HEK293T (cell line): ENCODE results near the gene TMEM119.

Experiments
- CTCF ChIA-PET: fragments of 350-600 bp; formaldehyde crosslinking; extraction: SDS; loops from one replicate; lab custom pipeline; 2021; ENCODE audit warnings: antibody characterized with exemption, inconsistent platforms; lab: Yijun Ruan, JAX
- POLR2A ChIA-PET: fragments of 350-600 bp; formaldehyde crosslinking; extraction: SDS; loops from one replicate; lab custom pipeline; 2020; ENCODE audit warnings: antibody characterized with exemption, inconsistent platforms; lab: Yijun Ruan, JAX
- DNase-seq: peaks from one replicate; pipeline ENCODE4 v3.0.0; 2012; ENCODE audit warnings: mixed read lengths; ENCODE audit errors: extremely low spot score
- ARNT ChIP-seq: fragments of 450-650 bp; IDR thresholded peaks from 2 replicates; pipeline ENCODE4 v1.6.1; 2017; ENCODE audit warnings: mild to moderate bottlenecking
- BHLHE40 ChIP-seq: fragments of 450-650 bp; IDR thresholded peaks from 2 replicates; pipeline ENCODE4 v1.6.1; 2016; ENCODE audit warnings: mild to moderate bottlenecking, moderate library complexity, borderline replicate concordance
- CTBP1 ChIP-seq: fragments of 450-650 bp; IDR thresholded peaks from 2 replicates; pipeline ENCODE4 v1.6.1; 2016; ENCODE audit warnings: borderline replicate concordance
- ELF4 ChIP-seq: fragments of 450-650 bp; IDR thresholded peaks from 2 replicates; pipeline ENCODE4 v1.6.1; 2017; ENCODE audit warnings: antibody characterized with exemption
- FOXA1 ChIP-seq: fragments of 450-650 bp; IDR thresholded peaks from 2 replicates; pipeline ENCODE4 v1.6.1; 2016; ENCODE audit warnings: mild to moderate bottlenecking
- FOXK2 ChIP-seq: fragments of 450-650 bp; IDR thresholded peaks from 2 replicates; pipeline ENCODE4 v1.6.1; 2016; ENCODE audit warnings: mild to moderate bottlenecking
- FOXM1 ChIP-seq: fragments of 450-650 bp; IDR thresholded peaks from 2 replicates; pipeline ENCODE4 v1.6.1; 2017; ENCODE audit warnings: mild to moderate bottlenecking, borderline replicate concordance
- HDGF ChIP-seq: fragments of 450-650 bp; IDR thresholded peaks from 2 replicates; pipeline ENCODE4 v1.6.1; 2017; ENCODE audit warnings: antibody characterized with exemption, borderline replicate concordance
- L3MBTL2 ChIP-seq: fragments of 450-650 bp; conservative IDR thresholded peaks from 2 replicates; pipeline ENCODE4 v1.6.1; 2016; ENCODE audit warnings: mild to moderate bottlenecking
- LEF1 ChIP-seq: fragments of 450-650 bp; IDR thresholded peaks from 2 replicates; pipeline ENCODE4 v1.6.1; 2017; ENCODE audit warnings: mild to moderate bottlenecking, borderline replicate concordance
- NFRKB ChIP-seq: fragments of 450-650 bp; IDR thresholded peaks from 2 replicates; pipeline ENCODE4 v1.6.1; 2016; ENCODE audit warnings: mild to moderate bottlenecking, moderate library complexity
- SP1 ChIP-seq: fragments of 450-650 bp; IDR thresholded peaks from 2 replicates; pipeline ENCODE4 v1.6.1; 2017
- SUZ12 ChIP-seq: fragments of 450-650 bp; IDR thresholded peaks from 2 replicates; pipeline ENCODE4 v1.6.1; 2016; ENCODE audit warnings: mild to moderate bottlenecking
- TARDBP ChIP-seq: fragments of 450-650 bp; IDR thresholded peaks from 2 replicates; pipeline ENCODE4 v1.6.1; 2016
- ZNF384 ChIP-seq: fragments of 450-650 bp; IDR thresholded peaks from 2 replicates; pipeline ENCODE4 v1.6.1; 2016
- TF ChIP-seq, protein P1 (sequence below): fragments of 450-650 bp; IDR thresholded peaks from 2 replicates; pipeline ENCODE4 v1.6.1; 2016

The TMEM119 gene

DNA sequence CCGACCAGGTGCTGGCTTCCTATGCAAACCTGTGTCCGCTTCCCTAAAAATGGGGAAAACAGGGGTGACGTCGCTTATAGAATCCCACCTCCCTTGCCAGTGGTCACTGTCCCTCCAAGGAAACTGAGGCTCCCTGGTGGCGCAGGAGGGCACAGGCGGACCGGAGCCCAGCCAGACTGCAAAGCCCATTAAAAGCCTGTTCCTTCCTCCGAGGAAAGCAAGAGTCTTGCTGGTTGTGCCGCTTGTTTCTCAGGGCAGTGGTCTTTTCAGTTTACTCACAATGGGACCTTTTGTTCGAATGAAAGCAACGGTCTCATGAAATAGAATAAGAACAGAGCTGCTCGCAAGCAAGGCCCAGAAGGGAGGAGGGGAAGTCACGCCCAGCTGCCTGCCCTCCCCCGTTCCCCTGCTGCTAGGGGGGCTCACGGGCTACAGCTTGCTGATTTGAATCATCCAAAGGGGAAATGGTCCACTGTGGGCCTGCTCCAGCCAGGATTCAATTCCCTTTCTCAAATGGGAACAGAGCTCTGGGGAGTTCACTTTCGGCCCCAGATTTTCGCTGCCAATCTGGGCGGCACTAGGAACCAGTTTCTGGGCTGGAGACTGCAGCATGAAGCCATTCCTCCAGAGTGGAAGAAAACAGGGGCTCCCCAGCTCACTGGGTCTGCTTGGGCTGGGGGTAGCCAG, 40.4 kb upstream of the TMEM119 start:
- DNase-seq: no peak
- no peak for TF ChIP-seq SP1
- CTCF ChIA-PET: no interaction called here
- POLR2A ChIA-PET: no interaction called here

DNA sequence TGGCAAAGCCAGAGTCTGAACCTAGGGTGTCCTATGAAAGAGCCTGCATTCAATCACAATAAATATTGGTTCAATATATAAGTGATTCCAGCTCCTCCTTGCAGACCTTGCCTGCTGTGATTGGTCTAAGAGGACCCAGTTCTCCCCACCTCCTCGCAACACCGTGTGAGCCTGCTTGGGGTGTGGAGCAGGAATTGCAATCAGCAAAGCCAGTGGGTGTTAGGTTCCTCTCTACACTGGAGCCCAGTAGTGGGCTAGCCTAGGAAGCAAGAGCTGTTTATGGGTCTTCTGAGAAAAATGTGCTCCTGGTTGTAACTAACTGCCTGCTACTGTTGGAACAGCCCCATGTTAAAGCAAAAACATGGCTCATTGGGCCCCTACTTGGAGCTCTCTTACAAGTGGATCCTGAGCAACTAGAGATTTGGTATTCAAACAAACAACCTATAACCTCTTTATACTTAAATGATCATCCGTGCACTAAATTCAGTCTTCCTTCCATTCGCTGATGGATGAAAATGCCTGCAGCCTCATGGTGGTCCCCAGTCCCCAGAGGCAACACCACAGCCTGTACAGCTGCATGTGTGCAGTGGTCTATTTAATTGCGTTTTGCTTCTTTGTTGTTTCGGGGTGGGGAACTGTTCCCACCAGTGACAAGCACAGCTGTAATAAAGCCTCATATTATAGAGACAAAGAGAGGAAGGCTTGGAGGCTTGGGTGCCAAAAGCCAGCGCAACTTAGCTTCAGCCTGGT, 39.5 kb upstream of the TMEM119 start:
- CTCF ChIA-PET: no interaction called here
- no peak for TF ChIP-seq ZNF384
- TF ChIP-seq ARNT: no peak
- no peak for TF ChIP-seq FOXA1
- TF ChIP-seq SUZ12: no peak
- TF ChIP-seq, protein P1, sequence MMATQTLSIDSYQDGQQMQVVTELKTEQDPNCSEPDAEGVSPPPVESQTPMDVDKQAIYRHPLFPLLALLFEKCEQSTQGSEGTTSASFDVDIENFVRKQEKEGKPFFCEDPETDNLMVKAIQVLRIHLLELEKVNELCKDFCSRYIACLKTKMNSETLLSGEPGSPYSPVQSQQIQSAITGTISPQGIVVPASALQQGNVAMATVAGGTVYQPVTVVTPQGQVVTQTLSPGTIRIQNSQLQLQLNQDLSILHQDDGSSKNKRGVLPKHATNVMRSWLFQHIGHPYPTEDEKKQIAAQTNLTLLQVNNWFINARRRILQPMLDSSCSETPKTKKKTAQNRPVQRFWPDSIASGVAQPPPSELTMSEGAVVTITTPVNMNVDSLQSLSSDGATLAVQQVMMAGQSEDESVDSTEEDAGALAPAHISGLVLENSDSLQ: no peak
- no peak for TF ChIP-seq NFRKB
- TF ChIP-seq ELF4: no peak
- no peak for TF ChIP-seq L3MBTL2
- TF ChIP-seq FOXM1: no peak
- no peak for TF ChIP-seq HDGF
- no peak for TF ChIP-seq TARDBP
- no peak for TF ChIP-seq SP1
- TF ChIP-seq BHLHE40: no peak
- no peak for TF ChIP-seq LEF1
- POLR2A ChIA-PET: no interaction called here
- no peak for DNase-seq

DNA sequence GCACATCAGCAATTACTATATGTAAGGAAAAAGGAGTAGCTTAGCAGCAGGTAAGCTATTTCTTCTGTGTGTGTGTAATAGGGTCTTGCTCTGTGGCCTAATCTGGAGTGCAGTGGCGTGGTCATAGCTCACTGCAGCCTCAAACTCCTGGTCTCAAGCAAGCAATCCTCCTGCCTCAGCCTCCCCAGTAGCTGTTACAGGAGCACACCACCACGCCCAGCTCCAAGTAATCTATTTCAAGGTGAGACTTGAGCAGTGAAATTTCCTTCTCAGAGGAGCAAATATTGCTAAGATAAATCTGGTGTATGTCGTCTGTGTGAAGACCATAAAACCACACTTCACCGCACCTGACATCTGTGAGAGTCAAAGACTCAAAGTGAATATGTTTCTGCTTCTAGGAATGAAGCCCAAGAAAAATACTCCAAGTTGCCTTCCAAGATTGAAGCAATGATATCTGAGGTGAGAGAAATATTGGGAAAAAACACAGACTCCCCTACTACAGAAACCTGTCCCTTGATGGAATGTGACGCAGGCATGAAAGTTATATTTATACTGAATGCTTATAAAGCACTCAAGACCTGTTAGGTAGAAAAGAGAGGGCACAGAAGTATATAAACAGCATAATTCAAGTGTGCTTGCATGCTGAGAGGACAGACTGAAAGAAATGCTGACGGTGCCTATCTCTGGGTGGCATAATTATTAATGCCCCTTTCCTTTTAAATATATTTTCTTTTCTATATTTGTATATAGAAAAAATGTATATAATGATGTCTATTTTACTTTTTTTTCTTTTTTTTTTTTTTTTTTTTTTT, 38.3 kb upstream of the TMEM119 start:
- DNase-seq: no peak
- CTCF ChIA-PET: interaction anchor here (0.6 kb wide), 2 partner anchors 18 to 23 kb away, joined by 4 read pairs; no protein-coding TSS in a partner anchor
- POLR2A ChIA-PET: no interaction called here
- no peak for TF ChIP-seq ELF4
- TF ChIP-seq SUZ12: no peak
- TF ChIP-seq HDGF: no peak
- no peak for TF ChIP-seq TARDBP
- no peak for TF ChIP-seq ZNF384
- TF ChIP-seq, protein P1: no peak
- TF ChIP-seq FOXM1: no peak
- TF ChIP-seq SP1: no peak
- no peak for TF ChIP-seq ARNT
- TF ChIP-seq FOXK2: no peak
- TF ChIP-seq BHLHE40: no peak
- no peak for TF ChIP-seq LEF1
- no peak for TF ChIP-seq NFRKB
- no peak for TF ChIP-seq L3MBTL2
- TF ChIP-seq FOXA1: no peak
- TF ChIP-seq CTBP1: no peak

DNA sequence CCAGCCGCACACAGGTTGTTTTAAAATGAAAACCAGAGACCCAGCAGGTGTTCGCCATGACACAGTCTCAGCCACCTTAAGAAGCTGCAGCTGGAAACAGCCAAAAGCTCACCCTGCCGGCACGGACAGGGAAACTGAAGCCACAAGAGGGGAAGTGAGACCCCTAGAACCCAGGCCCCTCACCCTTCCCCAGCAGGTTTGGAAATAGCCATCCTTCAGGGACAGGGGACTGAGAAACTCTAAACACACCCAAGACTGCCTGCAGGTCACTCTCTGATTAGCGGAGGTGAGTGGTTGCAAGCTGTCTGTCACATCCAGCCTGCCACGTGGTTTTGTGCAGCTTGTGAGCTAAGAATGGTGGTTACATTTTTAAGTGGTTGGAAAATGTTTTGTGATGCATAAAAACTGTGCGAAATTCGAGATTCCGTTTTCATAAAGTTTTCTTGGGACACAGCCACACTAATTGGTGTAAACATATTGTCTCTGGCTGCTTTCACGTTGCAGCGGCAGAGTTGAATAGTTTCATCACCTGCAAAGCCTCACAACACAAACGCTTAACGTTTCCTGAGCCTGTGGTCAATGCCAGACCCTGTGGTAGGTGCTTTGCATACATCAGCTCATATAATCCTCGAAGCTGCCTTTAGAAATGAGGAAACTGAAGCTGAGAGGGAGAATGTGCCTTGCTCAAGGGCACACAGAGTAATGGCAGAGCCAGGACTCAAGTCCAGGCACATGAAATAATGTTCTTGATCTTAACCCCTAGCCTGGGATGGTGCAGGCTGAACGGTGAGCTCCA, 37.5 kb upstream of the TMEM119 start:
- ChIA-PET CTCF (interaction anchor here (0.6 kb wide), 2 partner anchors 17 to 23 kb away, joined by 4 read pairs; no protein-coding TSS in a partner anchor), POLR2A (no interaction called here)
- DNase-seq: no peak
- no peak for TF ChIP-seq BHLHE40
- no peak for TF ChIP-seq ELF4
- TF ChIP-seq, protein P1: peak; percentile 41

DNA sequence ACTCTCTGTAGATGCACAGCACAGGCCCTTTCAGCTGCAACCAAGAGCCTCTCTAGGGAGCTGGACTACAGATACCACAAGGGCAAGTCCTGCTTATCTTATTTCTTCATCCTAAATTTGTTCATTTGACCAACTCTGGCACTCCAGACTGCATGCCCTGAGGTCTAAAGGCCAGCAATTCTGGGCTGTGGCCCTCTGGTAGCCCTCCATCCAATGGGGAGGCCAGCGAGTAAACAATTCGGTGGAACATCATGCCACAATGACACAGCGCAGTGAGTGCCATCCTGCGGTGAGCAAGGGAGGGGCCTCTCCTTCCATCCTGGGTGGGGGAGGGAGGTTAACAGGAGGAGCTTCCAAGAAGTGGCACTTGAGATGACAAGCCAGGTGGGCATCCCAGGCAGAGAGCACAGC, 36.5 kb upstream of the TMEM119 start:
- ChIA-PET POLR2A (no interaction called here), CTCF (no interaction called here)
- TF ChIP-seq BHLHE40 (no peak), NFRKB (no peak), ZNF384 (no peak), CTBP1 (no peak), SP1 (no peak), L3MBTL2 (no peak), TARDBP (no peak), FOXK2 (no peak), LEF1 (no peak), HDGF (no peak), FOXA1 (no peak), ELF4 (no peak), SUZ12 (no peak), FOXM1 (no peak), ARNT (no peak)
- TF ChIP-seq, protein P1: no peak
- no peak for DNase-seq
